HG03159 (cell line): ENCODE measurements around the gene AQP12A.
"Not testable (repeated sequence)": the region's sequence is repeated elsewhere in the genome, so short reads cannot be mapped to it uniquely, and the experiment has no call there.

Experiments used
- ATAC-seq: cut with Tn5 transposase; IDR thresholded peaks from one replicate; pipeline ENCODE4 v1.9.1; 2021; ENCODE audit warnings: mild to moderate bottlenecking, moderate library complexity; ENCODE audit not compliant: unreplicated experiment

The AQP12A gene

GRCh38 chr2:240686460-240686859 lies 5.2 kb upstream of the AQP12A start:
- ATAC-seq: no peak

GRCh38 chr2:240687045-240687740 lies 4.5 kb upstream of the AQP12A start:
- no peak for ATAC-seq

- ATAC-seq: no peak
These were observed 3.7 kb upstream of the AQP12A start for GRCh38 chr2:240687741-240688552.

- no peak for ATAC-seq
These were observed 3.1 kb upstream of the AQP12A start for GRCh38 chr2:240688553-240688919.

GRCh38 chr2:240689975-240690374 lies 1.7 kb upstream of the AQP12A start:
- ATAC-seq: no peak

- not testable (repeated sequence) for ATAC-seq
These were observed 1.1 kb upstream of the AQP12A start for GRCh38 chr2:240690421-240691074.

GRCh38 chr2:240691075-240691427 lies 615 bp upstream of the AQP12A start:
- ATAC-seq: not testable (repeated sequence)

- not testable (repeated sequence) for ATAC-seq
These were observed 1.2 kb downstream of the AQP12A start for GRCh38 chr2:240692583-240693561.

GRCh38 chr2:240694304-240694703 lies 2.6 kb downstream of the AQP12A start:
- ATAC-seq: not testable (repeated sequence)

- not testable (repeated sequence) for ATAC-seq
These were observed 3.9 kb downstream of the AQP12A start for GRCh38 chr2:240695593-240695992.

GRCh38 chr2:240696469-240696868 lies 4.8 kb downstream of the AQP12A start:
- ATAC-seq: not testable (repeated sequence)

- not testable (repeated sequence) for ATAC-seq
These were observed 7.3 kb downstream of the AQP12A start for GRCh38 chr2:240698852-240699561.

- not testable (repeated sequence) for ATAC-seq
These were observed 8.2 kb downstream of the AQP12A start for GRCh38 chr2:240699835-240700234.

- not testable (repeated sequence) for ATAC-seq
These were observed 8.9 kb downstream of the AQP12A start for GRCh38 chr2:240700616-240701015.

GRCh38 chr2:240701091-240701735 lies 9.5 kb downstream of the AQP12A start:
- ATAC-seq: no peak

GRCh38 chr2:240701736-240702639 lies 10.3 kb downstream of the AQP12A start:
- no peak for ATAC-seq

- ATAC-seq: no peak
These were observed 11.0 kb downstream of the AQP12A start for GRCh38 chr2:240702640-240703011.
